HL-60 (cell line): Measurements from ENCODE around the gene DNAJA3.
A peak's percentile ranks its signal among the peaks of the same experiment; 100 is the strongest.

Experiments
- POLR2AphosphoS5 ChIP-seq: IDR thresholded peaks from 2 replicates; pipeline ENCODE4 v1.6.1; 2012; ENCODE audit warnings: low read depth
- SPI1 ChIP-seq: IDR thresholded peaks from 2 replicates; pipeline ENCODE4 v1.6.1; 2012; ENCODE audit warnings: low read depth, mild to moderate bottlenecking, borderline replicate concordance
- TF ChIP-seq, protein P1 (sequence below): IDR thresholded peaks from one replicate; pipeline ENCODE4 v1.5.1; 2011; ENCODE audit warnings: low read length, control low read depth, inconsistent platforms; ENCODE audit not compliant: insufficient read depth
- TF ChIP-seq, protein P2 (sequence below): IDR thresholded peaks from 2 replicates; pipeline ENCODE4 v1.6.1; 2012; ENCODE audit warnings: low read depth; ENCODE audit not compliant: insufficient replicate concordance

DNA sequence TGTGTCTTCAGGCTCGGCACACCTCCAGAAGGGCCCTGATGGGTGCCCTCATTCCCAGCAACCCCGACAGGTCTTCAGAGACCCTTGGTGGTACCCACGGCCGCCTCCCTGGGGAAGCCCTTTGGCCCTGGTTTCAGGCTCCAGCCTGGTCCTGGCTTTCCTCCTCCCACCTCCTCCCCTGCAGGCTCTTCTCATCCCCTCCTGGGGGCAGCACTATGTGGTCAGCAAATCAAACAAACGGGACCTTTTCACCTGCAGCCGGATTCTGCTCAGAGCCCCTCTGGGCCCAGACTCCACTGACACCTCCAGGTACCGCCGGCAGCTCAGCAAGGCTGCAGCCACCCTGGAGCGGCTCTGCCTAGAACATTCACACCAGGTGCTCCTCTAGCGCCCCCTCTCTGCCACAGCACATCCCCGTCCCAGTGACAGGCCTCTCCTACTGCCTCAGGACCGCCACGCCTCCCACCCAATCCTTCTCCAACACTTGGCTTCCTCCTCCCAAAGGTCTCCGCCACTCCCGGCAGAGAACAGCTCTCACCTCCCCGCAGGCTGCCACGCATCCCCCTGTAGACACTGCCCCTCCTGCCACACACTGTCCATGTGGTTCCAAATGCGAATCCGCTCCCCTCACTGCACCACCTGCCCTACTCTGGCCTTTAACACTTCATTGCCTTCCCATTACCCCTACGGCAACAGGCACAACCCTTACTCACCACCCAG, 21.3 kb upstream of the DNAJA3 start:
- TF ChIP-seq POLR2AphosphoS5 (no peak), SPI1 (no peak)
- TF ChIP-seq, protein P1, sequence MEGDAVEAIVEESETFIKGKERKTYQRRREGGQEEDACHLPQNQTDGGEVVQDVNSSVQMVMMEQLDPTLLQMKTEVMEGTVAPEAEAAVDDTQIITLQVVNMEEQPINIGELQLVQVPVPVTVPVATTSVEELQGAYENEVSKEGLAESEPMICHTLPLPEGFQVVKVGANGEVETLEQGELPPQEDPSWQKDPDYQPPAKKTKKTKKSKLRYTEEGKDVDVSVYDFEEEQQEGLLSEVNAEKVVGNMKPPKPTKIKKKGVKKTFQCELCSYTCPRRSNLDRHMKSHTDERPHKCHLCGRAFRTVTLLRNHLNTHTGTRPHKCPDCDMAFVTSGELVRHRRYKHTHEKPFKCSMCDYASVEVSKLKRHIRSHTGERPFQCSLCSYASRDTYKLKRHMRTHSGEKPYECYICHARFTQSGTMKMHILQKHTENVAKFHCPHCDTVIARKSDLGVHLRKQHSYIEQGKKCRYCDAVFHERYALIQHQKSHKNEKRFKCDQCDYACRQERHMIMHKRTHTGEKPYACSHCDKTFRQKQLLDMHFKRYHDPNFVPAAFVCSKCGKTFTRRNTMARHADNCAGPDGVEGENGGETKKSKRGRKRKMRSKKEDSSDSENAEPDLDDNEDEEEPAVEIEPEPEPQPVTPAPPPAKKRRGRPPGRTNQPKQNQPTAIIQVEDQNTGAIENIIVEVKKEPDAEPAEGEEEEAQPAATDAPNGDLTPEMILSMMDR: peak; percentile 55
- TF ChIP-seq, protein P2, sequence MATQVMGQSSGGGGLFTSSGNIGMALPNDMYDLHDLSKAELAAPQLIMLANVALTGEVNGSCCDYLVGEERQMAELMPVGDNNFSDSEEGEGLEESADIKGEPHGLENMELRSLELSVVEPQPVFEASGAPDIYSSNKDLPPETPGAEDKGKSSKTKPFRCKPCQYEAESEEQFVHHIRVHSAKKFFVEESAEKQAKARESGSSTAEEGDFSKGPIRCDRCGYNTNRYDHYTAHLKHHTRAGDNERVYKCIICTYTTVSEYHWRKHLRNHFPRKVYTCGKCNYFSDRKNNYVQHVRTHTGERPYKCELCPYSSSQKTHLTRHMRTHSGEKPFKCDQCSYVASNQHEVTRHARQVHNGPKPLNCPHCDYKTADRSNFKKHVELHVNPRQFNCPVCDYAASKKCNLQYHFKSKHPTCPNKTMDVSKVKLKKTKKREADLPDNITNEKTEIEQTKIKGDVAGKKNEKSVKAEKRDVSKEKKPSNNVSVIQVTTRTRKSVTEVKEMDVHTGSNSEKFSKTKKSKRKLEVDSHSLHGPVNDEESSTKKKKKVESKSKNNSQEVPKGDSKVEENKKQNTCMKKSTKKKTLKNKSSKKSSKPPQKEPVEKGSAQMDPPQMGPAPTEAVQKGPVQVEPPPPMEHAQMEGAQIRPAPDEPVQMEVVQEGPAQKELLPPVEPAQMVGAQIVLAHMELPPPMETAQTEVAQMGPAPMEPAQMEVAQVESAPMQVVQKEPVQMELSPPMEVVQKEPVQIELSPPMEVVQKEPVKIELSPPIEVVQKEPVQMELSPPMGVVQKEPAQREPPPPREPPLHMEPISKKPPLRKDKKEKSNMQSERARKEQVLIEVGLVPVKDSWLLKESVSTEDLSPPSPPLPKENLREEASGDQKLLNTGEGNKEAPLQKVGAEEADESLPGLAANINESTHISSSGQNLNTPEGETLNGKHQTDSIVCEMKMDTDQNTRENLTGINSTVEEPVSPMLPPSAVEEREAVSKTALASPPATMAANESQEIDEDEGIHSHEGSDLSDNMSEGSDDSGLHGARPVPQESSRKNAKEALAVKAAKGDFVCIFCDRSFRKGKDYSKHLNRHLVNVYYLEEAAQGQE: no peak
